Mesodermal cell (in vitro differentiated cells): ENCODE measurements around the gene F10.

Source experiments
- H3K27ac ChIP-seq: 2 replicates; pipeline ENCODE4 v1.7.0; 2013; ENCODE audit warnings: mild to moderate bottlenecking, low read depth, low read length, moderate library complexity; ENCODE audit not compliant: severe bottlenecking
- H3K36me3 ChIP-seq: 2 replicates; pipeline ENCODE4 v1.7.1; 2013; ENCODE audit warnings: mild to moderate bottlenecking, low read length, moderate library complexity; ENCODE audit not compliant: control insufficient read depth, insufficient read depth
- H3K4me1 ChIP-seq: one replicate; pipeline ENCODE4 v1.7.1; 2013; ENCODE audit warnings: mild to moderate bottlenecking, low read length; ENCODE audit not compliant: insufficient read depth, control insufficient read depth, poor library complexity, severe bottlenecking
- H3K4me3 ChIP-seq: 2 replicates; pipeline ENCODE4 v1.7.0; 2013; ENCODE audit warnings: low read length, control low read depth, mild to moderate bottlenecking; ENCODE audit not compliant: insufficient read depth, poor library complexity, severe bottlenecking; ENCODE audit errors: extremely low read depth
- H3K9me3 ChIP-seq: 2 replicates; pipeline ENCODE4 v1.7.1; 2013; ENCODE audit warnings: mild to moderate bottlenecking, low read length, moderate library complexity; ENCODE audit not compliant: control insufficient read depth
- WGBS, 2 experiments: methylation state at CpG; one replicate each; pipeline ENCODE4 v1.1.5; 2013; ENCODE audit warnings: missing lambda C conversion rate in 2 of 2; ENCODE audit not compliant: insufficient coverage in 2 of 2; 5-methylcytosine and 5-hydroxymethylcytosine counted together

F10 gene

GRCh38 chr13:113126265-113127150 is 3.9 kb downstream of the F10 start:
- WGBS, 2 experiments: 89 to 96% methylated on average over 16 to 17 of the region's 18 CpGs
- Histone ChIP-seq H3K4me1 (peaks cover 2% of the 10 kb centered on the region), H3K9me3 (no peaks in the 10 kb centered on the region), H3K4me3 (no peak overlapping the region), H3K27ac (no peak overlapping the region), H3K36me3 (no peaks in the 10 kb centered on the region)

GRCh38 chr13:113129480-113129879 is 6.9 kb downstream of the F10 start:
- H3K36me3 ChIP-seq: no peaks in the 10 kb centered on the region
- no peak overlapping the region for H3K27ac ChIP-seq
- H3K4me1 ChIP-seq: no peaks in the 10 kb centered on the region
- H3K4me3 ChIP-seq: no peak overlapping the region
- H3K9me3 ChIP-seq: no peaks in the 10 kb centered on the region
- WGBS, 2 experiments: 88 to 89% methylated on average over 26 of the region's 27 CpGs

- Histone ChIP-seq H3K9me3 (no peaks in the 10 kb centered on the region), H3K4me1 (no peaks in the 10 kb centered on the region), H3K27ac (no peak overlapping the region), H3K4me3 (no peak overlapping the region), H3K36me3 (no peaks in the 10 kb centered on the region)
- WGBS, 2 experiments: 94 to 95% methylated on average over 55 to 58 of the region's 60 CpGs
Measured at GRCh38 chr13:113129921-113130750, 7.5 kb downstream of the F10 start.

- Histone ChIP-seq H3K27ac (no peak overlapping the region), H3K9me3 (no peaks in the 10 kb centered on the region), H3K36me3 (no peaks in the 10 kb centered on the region), H3K4me1 (no peaks in the 10 kb centered on the region), H3K4me3 (no peak overlapping the region)
- WGBS, 2 experiments: 92% methylated on average over 1 of the region's 2 CpGs; no CpG with 5 or more reads in 1 of the 2 experiments
Measured at GRCh38 chr13:113135281-113135760, 12.7 kb downstream of the F10 start.

GRCh38 chr13:113137691-113138298 is 15.2 kb downstream of the F10 start:
- H3K9me3 ChIP-seq: no peaks in the 10 kb centered on the region
- H3K27ac ChIP-seq: no peak overlapping the region
- H3K4me1 ChIP-seq: no peaks in the 10 kb centered on the region
- H3K4me3 ChIP-seq: no peak overlapping the region
- 82 to 84% methylated on average over 8 to 9 of the region's 11 CpGs for WGBS, 2 experiments
- H3K36me3 ChIP-seq: no peaks in the 10 kb centered on the region

- 94 to 96% methylated on average over 12 to 13 of the region's 16 CpGs for whole genome bisulfite sequencing, 2 experiments
- Histone ChIP-seq H3K4me3 (no peak overlapping the region), H3K27ac (no peak overlapping the region), H3K4me1 (no peaks in the 10 kb centered on the region), H3K36me3 (no peaks in the 10 kb centered on the region), H3K9me3 (no peaks in the 10 kb centered on the region)
Measured at GRCh38 chr13:113138792-113139551, 16.4 kb downstream of the F10 start.

- Histone ChIP-seq H3K36me3 (no peaks in the 10 kb centered on the region), H3K4me1 (no peaks in the 10 kb centered on the region), H3K4me3 (no peak overlapping the region), H3K27ac (no peak overlapping the region), H3K9me3 (no peaks in the 10 kb centered on the region)
- WGBS, 2 experiments: 87 to 90% methylated on average over 4 to 5 of the region's 5 CpGs
Measured at GRCh38 chr13:113139577-113139976, 17.0 kb downstream of the F10 start.

GRCh38 chr13:113140677-113141600 is 18.3 kb downstream of the F10 start:
- WGBS, 2 experiments: 92 to 95% methylated on average over 24 to 26 of the region's 26 CpGs
- no peaks in the 10 kb centered on the region for H3K36me3 ChIP-seq
- no peak overlapping the region for H3K27ac ChIP-seq
- H3K4me3 ChIP-seq: no peak overlapping the region
- H3K9me3 ChIP-seq: no peaks in the 10 kb centered on the region
- H3K4me1 ChIP-seq: no peaks in the 10 kb centered on the region

GRCh38 chr13:113141601-113141970 is 19.0 kb downstream of the F10 start:
- WGBS, 2 experiments: 94% methylated on average over 14 to 16 of the region's 18 CpGs
- Histone ChIP-seq H3K4me3 (no peak overlapping the region), H3K36me3 (no peaks in the 10 kb centered on the region), H3K9me3 (no peaks in the 10 kb centered on the region), H3K27ac (no peak overlapping the region), H3K4me1 (no peaks in the 10 kb centered on the region)
